Muscle of back (tissue), 11 donors: ENCODE results near the gene MGARP. TPM values are rescaled to one million over a fixed set of nuclear protein-coding genes. Genes with fewer than 3 reads are reported as not detected.

ENCODE experiments used
- DNase-seq, 3 donors: peaks; one replicate each; pipeline versions ENCODE4 v3.0.0 to v3.0.0-alpha.2; 2013
- polyA plus RNA-seq, 10 donors: library from polyadenylated mRNA; unstranded; fragments of 120-200 nt; gene quantifications; one replicate each; pipeline ENCODE4 v1.2.1, GENCODE V29; 2013; ENCODE audit not compliant: insufficient read length in 10 of 10

Gene MGARP
- polyA plus RNA-seq, 10 donors = 0.13 to 0.64 (median 0.41) TPM; not detected in 1

DNA sequence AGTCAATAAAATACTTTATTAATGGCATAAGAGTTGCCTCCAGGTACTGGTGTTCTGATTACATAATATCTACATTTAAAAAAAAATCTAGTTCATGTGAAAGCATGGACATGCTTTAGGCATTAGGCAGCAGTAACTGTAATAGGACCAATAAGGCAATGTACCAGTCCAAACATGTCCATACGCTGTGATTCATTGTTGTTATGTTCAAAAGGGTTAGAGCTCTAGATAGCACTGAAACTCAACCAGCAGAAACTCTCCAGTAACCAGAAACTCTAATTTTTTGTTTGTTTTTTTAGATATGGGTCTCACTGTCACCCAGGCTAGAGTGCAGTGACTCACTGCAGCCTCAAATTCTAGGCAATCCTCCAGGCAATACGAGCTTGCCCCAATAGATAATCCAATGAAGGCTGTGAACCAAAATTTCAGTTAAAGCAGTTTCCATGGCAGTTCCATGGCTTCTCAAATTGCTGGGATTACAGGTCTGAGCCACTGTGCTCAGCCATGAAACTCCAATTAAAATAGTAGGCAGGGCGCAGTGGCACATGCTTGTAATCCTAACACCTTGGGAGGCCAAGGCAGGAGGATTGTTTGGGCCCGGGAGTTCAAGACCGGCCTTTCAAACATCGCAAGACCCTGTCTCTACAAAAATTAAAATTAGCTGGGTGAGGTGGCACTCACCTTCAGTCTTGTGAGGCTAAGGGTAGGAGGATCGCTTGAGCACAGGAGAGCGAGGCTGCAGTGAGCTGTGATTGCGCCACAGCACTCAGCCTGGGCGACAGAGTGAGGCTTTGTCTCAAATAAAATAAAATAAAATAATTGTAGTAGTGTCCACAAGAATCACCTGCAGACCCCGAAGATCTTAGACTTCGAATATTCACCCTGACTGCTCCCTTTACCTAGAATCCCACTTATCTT lies 36.3 kb downstream of the MGARP start:
- DNase-seq = peak in 1 of 3 donors; percentile 93

DNA sequence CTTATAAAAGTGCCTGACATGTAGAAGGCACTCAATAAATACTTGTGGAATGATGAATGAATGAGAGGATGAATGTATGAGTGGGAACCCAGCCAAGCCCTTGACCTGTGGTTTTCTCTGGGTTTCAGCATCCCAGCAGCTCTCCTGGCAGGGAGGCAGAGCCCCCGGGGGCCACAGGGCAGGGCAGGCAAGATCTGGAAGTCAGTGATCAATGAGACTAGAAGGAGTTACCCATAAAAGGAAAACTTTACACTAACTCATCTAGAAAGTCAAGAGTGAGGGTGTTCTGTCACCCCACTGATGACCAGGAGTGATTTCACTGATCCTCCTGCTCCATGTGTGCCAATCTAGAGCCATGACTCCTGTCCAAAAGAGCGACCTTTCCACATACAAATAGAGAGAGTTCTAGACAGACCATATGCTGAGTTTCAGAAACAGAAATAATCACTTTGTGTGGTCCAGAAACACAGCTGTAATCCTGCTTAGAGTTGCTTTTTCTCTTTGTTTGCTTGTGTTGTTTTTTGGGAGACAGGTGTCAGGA lies 37.4 kb downstream of the MGARP start:
- peak in 1 of 3 donors; percentile 40 for DNase-seq

DNA sequence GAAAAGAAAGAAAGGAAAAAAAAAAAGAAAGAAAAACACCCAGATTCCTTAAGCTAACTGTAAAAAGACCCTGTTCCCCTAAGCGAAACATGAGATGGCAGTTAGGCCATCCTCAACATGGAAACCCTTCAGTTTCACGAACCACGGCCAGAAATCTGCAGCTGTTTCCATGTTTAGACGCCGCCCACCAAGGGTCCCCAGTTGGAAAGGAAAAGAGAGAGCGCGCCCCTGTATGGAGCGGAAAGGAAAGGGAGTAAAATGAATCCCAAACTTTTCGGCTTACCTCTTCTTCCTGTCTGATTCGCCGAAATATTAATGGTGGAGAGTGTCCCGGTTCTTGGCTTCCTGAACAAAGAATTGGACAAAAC lies 38.3 kb downstream of the MGARP start:
- DNase-seq = no peak

DNA sequence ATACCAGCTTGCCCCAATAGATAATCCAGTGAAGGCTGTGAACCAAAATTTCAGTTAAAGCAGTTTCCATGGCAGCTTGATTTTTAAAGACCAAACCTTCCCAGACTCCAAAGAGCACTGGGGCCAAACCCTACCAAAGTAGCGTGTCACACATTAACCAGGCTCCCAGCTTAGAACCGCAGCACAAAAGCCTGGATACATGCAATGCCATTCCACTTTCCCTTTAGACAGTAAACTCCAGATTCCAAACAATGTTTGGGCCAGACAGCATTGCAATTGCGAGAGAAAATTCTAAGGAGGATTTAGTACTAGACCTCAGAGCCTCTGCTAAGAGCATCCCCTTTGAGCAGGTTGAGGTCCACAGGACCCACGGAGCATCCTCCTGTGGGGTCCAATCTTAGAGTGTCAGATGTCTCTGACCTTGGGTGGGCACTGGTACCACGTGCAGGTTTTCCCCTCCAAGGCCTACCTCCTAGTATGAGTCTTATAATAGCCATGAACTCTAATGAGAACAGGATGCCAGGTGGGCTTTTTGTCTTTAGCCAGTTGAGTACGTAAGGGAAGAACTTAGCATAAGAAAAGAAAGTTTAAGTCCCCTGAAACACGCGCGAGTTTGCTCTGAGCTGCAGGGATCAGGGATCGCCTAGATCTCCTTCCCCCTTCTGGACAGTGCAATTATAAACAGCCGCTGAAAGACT lies 38.8 kb downstream of the MGARP start:
- DNase-seq = no peak

DNA sequence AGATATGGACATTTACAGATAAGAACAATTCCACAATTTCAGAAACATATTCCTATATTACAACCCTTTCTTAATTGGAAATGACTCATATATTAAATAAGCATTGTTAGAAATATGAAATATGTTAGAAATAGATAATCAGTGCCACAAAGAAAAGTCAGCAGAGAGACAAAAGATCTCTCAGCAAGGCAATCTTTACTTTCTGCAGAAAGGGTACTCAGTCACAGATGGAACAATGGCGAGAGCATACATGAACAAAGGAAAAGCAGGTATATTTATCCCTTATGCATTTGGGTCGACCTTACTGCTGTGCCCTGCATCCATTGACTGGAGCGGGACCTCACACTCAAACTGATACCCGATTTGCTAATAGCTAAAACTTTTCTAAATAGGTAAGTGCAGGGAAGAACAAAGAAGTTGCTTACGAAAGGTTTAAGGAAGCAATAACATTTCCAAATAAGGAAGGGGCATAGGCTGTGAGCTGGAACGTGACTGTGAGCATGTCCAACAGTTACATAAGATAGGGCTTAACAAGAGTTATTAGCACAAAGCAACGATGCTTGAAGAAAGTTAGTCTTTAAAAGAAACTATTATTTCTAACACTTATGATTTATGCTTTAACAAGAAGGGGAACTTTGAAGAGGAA lies 40.8 kb downstream of the MGARP start:
- DNase-seq = no peak

DNA sequence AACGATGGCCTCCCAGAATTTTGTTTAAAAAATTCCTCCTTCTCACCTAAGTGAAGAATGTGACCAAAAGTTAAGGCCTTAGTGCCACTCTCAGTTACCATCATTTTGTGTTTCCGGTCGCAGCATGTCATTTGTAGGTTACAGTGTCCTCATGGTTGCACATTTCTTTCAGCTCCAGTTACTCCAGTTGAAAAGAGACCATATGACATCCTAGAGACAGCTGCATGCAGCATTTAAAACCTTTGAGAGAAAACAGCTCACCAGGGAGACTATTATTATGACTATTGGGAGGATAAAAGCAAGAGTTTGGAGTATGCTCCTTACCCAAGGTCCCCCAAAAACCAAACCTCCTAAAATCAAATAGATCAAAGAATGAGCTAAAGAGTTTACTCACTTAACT lies 45.8 kb downstream of the MGARP start:
- no peak for DNase-seq

DNA sequence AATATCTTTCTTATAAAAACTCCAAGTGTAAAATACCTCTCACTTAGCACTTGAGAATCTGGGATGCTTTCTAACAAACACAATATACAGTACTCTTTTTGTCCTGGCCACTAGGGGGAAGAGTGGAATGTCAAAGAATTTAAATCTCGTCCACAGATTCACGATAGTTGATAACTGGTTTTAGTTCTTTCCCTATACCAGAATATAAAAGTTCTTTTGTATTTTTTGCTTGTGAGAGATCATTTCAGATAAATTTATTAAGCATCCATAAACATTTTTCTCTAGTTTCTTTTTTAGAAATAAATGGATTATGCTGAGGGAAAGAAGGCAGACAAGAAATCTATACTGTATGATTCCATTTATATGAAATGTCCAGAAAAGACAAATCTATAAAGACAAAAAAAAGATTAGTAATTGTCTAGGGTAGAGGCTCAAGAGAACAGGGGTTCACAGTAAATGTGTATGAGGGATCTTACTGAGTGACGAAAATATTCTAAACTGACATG lies 50.4 kb downstream of the MGARP start:
- peak; percentile 49 to 64 (median 54) for DNase-seq

DNA sequence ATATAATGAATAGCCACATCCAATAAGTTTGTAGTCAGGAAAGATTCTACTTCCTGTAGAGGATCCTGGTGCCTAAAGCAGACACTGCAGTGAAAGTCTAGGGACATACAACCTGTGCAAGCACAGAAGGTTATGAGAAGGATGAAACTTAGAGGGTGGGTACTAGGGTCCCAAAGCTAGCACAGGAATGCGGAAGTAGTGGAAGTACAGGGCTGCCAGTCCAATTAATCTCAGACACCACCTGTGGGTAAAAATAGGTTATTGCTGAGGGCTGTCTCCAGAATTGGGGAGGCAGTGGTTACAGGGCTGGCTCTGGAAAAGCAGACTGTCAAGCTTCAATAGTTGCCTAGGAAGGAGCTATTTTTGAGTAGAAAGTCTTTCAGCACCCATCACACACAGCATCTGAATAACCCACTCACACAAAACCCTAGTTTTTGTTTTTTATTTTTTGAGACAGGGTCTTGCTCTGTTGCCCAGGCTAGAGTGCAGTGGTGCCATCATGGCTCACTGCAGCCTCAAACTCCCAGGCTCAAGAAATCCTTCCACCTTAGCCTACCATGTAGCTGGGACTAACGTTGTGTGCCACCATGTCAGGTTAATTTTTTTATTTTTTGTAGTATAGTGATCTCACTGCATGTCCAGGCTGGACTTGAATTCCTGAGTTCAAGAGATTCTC lies 52.2 kb downstream of the MGARP start:
- DNase-seq = no peak

DNA sequence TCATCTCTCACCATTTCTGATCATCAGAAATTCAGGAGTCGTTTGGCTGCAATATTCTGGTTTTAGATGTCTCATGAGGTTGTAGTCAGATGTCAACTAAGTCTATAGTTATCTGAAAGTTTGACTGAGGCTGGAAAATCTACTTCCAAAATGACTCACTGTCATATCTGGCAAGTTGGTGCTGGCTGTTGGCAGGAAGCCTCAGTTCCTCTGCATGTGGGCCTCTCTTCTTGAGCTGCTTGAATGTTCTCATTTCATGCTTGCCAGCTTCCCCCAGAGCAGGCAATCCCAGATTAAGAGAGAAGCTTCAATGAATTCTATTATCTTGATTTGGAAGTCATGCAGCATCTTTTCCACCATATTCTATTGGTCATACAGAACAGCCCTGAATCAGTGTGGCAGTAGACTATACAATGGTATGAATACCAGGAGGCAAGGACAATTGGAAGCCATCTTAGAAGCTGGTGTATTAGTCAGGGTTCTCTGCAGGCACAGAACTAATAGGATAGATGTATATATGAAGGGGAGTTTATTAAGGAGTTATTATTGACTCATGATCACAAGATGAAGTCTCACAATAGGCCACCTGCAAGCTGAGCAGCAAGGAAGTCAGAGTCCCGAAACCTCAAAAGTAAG lies 56.2 kb downstream of the MGARP start:
- no peak for DNase-seq

DNA sequence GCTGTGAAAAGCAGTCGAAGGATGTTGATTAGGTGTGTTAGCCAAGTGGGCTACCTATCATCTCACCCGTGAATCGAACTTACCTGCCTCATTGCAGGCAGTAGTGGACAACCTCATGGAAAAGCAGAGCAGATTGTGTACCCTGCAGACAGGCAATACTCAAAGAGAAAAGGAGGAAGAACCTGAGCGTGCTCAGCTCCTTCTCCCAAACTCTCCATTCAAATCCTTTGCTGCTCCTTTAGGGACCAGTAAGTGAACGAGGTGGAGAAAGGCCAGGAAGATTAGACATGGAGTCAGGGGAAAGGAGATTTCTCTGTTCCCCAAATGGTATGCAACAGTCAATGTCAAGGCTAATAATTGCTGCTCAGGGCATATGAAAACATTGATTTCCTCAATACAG lies 57.8 kb downstream of the MGARP start:
- no peak for DNase-seq

DNA sequence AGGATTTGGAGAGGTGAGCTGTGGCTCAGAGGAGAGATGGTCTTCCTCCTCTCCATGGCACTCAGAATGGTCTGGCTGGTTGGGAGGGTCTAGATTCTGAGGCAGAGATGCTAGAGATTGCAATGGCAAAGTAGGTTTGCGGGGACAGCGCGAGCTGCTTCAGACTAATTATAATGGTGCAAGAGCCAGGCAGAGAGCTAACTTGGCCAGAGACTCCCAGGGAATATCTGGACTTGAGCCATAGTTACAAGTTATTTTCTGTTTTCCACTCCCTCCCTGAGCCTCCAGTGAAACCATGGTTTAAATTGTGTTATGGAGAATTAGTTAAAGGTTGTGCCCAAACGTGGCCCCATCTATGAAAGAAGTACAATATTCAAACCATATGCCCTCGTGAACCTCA lies 58.3 kb downstream of the MGARP start:
- DNase-seq = no peak

DNA sequence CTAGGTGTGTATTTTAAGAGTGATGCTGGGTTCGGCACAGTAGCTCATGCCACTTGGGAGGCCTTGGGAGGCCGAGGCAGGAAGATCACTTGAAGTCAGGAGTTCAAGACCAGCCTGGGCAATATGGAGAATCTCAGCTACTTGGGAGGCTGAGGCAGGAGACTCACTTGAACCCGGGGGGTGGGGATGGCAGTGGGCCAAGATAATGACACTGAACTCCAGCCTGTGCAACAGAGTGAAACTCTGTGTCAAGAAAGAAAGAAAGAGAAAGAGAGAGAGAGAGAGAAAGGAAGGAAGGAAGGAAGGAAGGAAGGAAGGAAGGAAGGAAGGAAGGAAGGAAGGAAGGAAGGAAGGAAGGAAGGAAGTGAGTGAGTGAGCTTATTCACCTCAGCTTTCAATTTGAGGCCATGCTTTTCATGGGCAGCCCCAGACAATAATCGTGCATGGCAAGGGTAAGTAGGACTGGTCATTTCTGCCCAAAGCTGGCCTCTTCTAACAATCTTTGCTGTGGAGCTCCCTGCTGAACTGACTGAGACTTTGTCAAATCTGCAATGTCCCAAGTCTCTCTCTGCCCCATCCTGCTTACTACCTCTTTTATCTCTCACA lies 60.5 kb downstream of the MGARP start:
- DNase-seq = no peak

Other genes starting within 250 kb of the MGARP start
- 10 to 100 TPM; 36.0 to 56.8 (median 48.3) TPM for gene ELF2, start 103.0 kb downstream of the MGARP start, polyA plus RNA-seq
- 10 to 100 TPM; 22.5 to 38.1 (median 29.2) TPM for gene NAA15, start 21.3 kb upstream of the MGARP start, polyA plus RNA-seq
- gene NDUFC1, start 22.3 kb upstream of the MGARP start, polyA plus RNA-seq = 10 to 100 TPM; 49.6 to 68.7 (median 57.0) TPM
- gene RAB33B, start 173.9 kb upstream of the MGARP start, polyA plus RNA-seq = 10 to 100 TPM in 6 of 10 donors, 1 to 10 TPM in 4; 8.9 to 11.9 (median 10.2) TPM